Coronary artery (tissue), 2 donors: ENCODE data around the gene HSPBP1.

ENCODE experiments used
- DNase-seq: peaks from one replicate; pipeline ENCODE4 v3.0.0-alpha.2; 2017; ENCODE audit warnings: low spot score
- H3K27ac ChIP-seq, 2 donors: fragments of 200-600 bp; sonication (generic); one replicate each; pipeline ENCODE4 v1.5.1; 2016 to 2019
- H3K4me3 ChIP-seq: fragments of 200-600 bp; sonication (generic); 2 replicates; pipeline ENCODE4 v1.5.1; 2016; ENCODE audit warnings: mild to moderate bottlenecking, moderate library complexity
- CTCF ChIP-seq: fragments of 200-600 bp; sonication (generic); IDR thresholded peaks from one replicate; pipeline ENCODE4 v1.5.1; 2019; ENCODE audit warnings: antibody characterized with exemption

The HSPBP1 gene

DNA sequence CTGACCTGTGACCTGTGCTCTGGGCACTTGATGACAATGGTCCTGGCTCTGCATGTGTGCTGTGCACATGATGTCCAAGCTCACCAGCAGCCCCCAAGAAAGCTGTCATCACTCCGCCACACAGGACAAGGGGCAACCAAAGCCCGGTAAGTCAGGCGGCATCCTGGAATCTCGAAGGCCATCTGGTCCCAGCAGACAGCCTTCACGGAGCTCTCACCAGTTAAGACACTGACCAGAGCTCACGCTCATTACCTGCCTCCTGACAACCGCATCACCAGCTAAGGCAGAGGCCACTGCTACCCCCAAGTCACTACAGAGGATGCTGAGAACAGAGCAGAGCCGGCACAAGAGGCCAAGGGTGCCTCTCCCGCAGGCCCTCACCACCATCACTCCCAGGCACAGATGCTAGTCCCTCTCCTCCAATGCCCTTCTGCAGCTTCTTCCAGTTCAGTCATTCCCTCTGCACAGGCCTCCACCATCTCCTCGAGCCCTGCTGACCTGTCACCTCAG, 31.7 kb downstream of the HSPBP1 start:
- peak overlapping the region in 1 of 2 donors; percentile 3 for H3K27ac ChIP-seq
- DNase-seq = no peak
- no peak for TF ChIP-seq CTCF
- no peak overlapping the region for H3K4me3 ChIP-seq

DNA sequence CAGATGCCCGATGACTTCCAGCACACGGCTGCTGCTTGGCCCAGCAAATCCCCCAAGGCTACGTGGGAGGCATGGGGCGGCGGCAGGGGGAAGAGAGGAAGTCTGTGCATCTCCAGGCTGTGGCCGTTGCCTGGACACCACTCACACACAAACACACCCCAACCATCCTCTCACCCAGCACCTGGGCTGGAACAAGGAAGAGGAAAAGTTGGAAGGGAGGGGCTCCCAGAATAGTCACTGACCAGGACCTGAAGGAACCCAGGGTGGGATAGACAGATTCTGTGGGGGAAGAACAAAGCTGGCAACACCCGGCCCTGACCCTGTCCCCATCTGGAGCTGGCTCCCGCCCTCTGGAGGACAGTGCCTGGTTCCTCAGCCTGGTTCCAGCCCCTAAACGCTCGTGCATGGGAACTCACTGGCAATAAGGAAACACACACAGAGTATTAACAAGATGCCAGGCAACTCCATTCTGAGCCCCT, 32.2 kb downstream of the HSPBP1 start:
- no peak for TF ChIP-seq CTCF
- Histone ChIP-seq H3K27ac (peak overlapping the region in 1 of 2 donors; percentile 3), H3K4me3 (no peak overlapping the region)
- no peak for DNase-seq

GRCh38 chr19:55246462-55247451, 33.2 kb downstream of the HSPBP1 start:
- Histone ChIP-seq H3K4me3 (no peak overlapping the region), H3K27ac (no peak overlapping the region)
- no peak for TF ChIP-seq CTCF
- no peak for DNase-seq

- no peak for DNase-seq
Measured at GRCh38 chr19:55245236-55245904, 34.5 kb downstream of the HSPBP1 start.

GRCh38 chr19:55244004-55244680, 35.8 kb downstream of the HSPBP1 start:
- H3K4me3 ChIP-seq = no peak overlapping the region
- no peak for TF ChIP-seq CTCF
- H3K27ac ChIP-seq = no peak overlapping the region
- no peak for DNase-seq

More at GRCh38 chr19:55245236-55245904, 34.5 kb downstream of the HSPBP1 start:
- no peak for TF ChIP-seq CTCF
- no peak overlapping the region for H3K27ac ChIP-seq
- H3K4me3 ChIP-seq = no peak overlapping the region

- no peak for TF ChIP-seq CTCF
- Histone ChIP-seq H3K4me3 (no peak overlapping the region), H3K27ac (no peak overlapping the region)
- DNase-seq = no peak
Measured at GRCh38 chr19:55242517-55242916, 37.4 kb downstream of the HSPBP1 start.
